ENCODE measurements around the gene GMDS.

GMDS gene

GRCh38 chr6:1946583-1946982 is 298.8 kb downstream of the GMDS start:
- DNase-seq (ENCODE audit: low spot score): no peak
- in situ Hi-C loops (cut with MboI; ENCODE audit: low sequenced_read_pairs, unreplicated experiment): no loop called here
- TF ChIP-seq CTCF (IDR thresholded peaks at IDR 0.05; ENCODE audit: borderline replicate concordance, control extremely low read depth, extremely low read depth, insufficient read depth, missing control alignments): no peak

DNA sequence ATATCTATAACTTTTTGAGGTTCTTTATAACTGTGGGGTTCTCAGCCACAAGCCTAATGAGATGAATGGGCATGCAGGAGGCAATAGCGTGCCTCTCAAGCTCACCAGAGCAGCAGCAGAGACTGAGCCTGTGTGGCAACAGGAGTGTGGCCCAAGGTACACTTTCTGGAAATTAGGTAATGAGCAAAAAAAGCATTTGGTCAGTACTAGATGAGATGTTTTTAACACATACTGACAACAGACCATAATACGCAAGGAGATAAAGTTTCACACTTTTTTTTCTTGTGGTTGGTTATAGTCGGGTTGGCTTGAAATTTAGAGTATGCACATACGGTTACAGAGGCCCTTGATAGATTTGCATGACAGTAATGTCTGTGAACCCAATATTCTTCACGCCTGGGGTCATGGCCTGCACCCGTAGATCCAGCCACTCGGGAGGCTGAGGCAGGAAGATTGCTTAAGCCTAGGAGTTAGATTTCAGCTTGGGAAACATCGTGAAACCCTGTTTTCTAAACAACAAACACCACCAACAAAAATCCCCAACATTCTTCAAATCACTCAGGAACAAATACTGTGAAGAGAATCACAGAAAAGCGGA is 300.1 kb downstream of the GMDS start:
- no peak for DNase-seq (ENCODE audit: low spot score)
- no peak for TF ChIP-seq CTCF (IDR thresholded peaks at IDR 0.05; ENCODE audit: borderline replicate concordance, control extremely low read depth, extremely low read depth, insufficient read depth, missing control alignments)
- in situ Hi-C loops (cut with MboI; ENCODE audit: low sequenced_read_pairs, unreplicated experiment): no loop called here

DNA sequence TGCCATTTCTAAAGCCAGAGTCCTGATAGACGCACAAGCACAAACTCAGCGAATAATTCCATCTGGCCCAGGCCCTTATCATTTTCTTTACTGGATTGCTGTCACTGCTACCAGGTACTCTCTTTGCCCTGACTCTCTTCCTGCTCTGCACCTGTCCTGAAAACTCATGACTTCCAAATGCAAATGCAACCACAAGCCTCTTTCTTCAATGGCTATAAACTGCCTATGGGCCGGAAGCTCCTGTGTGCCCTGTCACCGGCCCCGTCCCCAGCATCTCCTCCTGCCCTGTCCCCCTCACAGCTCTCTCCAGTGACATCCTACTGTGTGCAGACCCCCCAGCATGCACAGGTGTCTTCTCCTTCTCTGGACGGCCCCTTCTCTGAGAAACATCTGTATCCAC is 302.6 kb downstream of the GMDS start:
- TF ChIP-seq CTCF (IDR thresholded peaks at IDR 0.05; ENCODE audit: borderline replicate concordance, control extremely low read depth, extremely low read depth, insufficient read depth, missing control alignments): no peak
- no peak for DNase-seq (ENCODE audit: low spot score)
- in situ Hi-C loops (cut with MboI; ENCODE audit: low sequenced_read_pairs, unreplicated experiment): no loop called here

- TF ChIP-seq CTCF (IDR thresholded peaks at IDR 0.05; ENCODE audit: borderline replicate concordance, control extremely low read depth, extremely low read depth, insufficient read depth, missing control alignments): no peak
- no peak for DNase-seq (ENCODE audit: low spot score)
- in situ Hi-C loops (cut with MboI; ENCODE audit: low sequenced_read_pairs, unreplicated experiment): no loop called here
Observed at GRCh38 chr6:1941534-1941933, 303.9 kb downstream of the GMDS start.

DNA sequence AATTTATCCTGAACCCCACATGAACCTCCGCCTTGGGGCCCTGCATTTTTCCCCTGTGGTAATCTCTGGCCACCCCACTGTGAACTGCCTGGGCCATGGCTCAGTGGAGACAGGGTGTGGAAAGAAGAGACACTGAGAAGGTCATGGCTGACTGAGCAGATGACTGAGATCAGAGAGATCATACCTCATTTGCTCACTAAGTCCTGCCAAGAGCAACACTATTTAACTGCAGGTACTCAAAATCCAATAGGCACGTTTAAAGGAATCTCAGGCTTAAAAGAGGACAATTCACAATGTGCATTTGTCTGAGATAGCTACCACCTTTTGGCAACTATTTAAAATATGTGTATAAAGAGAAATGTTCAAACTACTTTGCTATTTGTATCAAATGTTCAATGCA is 305.0 kb downstream of the GMDS start:
- no peak for TF ChIP-seq CTCF (IDR thresholded peaks at IDR 0.05; ENCODE audit: borderline replicate concordance, control extremely low read depth, extremely low read depth, insufficient read depth, missing control alignments)

DNA sequence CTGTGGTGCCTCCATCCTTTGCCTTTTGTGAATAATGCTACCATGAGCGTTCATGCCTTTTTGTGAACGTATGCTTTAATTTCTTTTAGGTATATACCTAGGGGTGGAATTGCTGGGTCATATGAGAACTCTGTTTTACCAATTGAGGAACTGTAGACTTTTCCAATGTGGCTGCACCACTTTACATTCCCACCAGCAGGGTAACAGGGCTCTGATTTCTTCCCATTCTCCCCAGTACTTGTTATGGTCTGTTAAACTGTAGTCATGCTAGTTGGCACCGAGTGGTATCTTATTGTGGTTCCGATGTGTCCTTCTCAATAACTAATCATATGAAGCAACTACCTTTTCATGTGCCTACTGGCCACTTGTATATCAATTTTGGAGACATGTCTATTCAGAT is 312.1 kb downstream of the GMDS start:
- no peak for DNase-seq (ENCODE audit: low spot score)
- in situ Hi-C loops (cut with MboI; ENCODE audit: low sequenced_read_pairs, unreplicated experiment): no loop called here
- TF ChIP-seq CTCF (IDR thresholded peaks at IDR 0.05; ENCODE audit: borderline replicate concordance, control extremely low read depth, extremely low read depth, insufficient read depth, missing control alignments): no peak

More for the DNA sequence above, 305.0 kb downstream of the GMDS start:
- in situ Hi-C loops (cut with MboI; ENCODE audit: low sequenced_read_pairs, unreplicated experiment): no loop called here
- DNase-seq (ENCODE audit: low spot score): peak; percentile 60

All from GM13976 (cell line).